ENCODE data around the gene TPRG1.

DNA sequence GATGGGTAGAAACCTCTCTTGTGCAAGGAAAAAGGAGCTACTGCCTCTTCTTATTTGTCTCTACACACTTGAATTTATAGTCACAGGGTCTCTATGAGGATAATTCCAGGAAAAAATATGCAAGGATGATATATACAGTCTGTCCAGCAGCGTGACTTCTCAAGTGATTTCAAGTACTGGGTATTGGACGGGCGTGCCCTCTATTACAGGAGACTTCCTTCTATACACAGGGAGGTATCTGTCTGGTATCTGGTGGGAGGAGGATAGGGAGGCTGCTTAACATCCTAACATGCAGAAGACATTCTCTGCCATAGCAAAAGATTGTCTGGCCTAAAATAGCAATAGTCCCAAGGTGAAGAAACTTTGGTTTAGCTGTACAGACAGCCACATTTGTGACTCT lies 146.1 kb downstream of the TPRG1 start:
- TF ChIP-seq, protein P1, sequence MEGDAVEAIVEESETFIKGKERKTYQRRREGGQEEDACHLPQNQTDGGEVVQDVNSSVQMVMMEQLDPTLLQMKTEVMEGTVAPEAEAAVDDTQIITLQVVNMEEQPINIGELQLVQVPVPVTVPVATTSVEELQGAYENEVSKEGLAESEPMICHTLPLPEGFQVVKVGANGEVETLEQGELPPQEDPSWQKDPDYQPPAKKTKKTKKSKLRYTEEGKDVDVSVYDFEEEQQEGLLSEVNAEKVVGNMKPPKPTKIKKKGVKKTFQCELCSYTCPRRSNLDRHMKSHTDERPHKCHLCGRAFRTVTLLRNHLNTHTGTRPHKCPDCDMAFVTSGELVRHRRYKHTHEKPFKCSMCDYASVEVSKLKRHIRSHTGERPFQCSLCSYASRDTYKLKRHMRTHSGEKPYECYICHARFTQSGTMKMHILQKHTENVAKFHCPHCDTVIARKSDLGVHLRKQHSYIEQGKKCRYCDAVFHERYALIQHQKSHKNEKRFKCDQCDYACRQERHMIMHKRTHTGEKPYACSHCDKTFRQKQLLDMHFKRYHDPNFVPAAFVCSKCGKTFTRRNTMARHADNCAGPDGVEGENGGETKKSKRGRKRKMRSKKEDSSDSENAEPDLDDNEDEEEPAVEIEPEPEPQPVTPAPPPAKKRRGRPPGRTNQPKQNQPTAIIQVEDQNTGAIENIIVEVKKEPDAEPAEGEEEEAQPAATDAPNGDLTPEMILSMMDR (IDR thresholded peaks at IDR 0.05) = no peak
- no peak for TF ChIP-seq POLR2A (IDR thresholded peaks at IDR 0.05)

Data from prostate gland (tissue), 2 donors.